ENCODE data around the gene HSPB9. TPM values are rescaled to one million over a fixed set of nuclear protein-coding genes. Genes with fewer than 3 reads are reported as not detected.
A peak's percentile ranks its signal among the peaks of the same experiment; 100 is the strongest.

HSPB9 gene
- total RNA-seq, 1 experiment from 2014 or later: 0.54 TPM

DNA sequence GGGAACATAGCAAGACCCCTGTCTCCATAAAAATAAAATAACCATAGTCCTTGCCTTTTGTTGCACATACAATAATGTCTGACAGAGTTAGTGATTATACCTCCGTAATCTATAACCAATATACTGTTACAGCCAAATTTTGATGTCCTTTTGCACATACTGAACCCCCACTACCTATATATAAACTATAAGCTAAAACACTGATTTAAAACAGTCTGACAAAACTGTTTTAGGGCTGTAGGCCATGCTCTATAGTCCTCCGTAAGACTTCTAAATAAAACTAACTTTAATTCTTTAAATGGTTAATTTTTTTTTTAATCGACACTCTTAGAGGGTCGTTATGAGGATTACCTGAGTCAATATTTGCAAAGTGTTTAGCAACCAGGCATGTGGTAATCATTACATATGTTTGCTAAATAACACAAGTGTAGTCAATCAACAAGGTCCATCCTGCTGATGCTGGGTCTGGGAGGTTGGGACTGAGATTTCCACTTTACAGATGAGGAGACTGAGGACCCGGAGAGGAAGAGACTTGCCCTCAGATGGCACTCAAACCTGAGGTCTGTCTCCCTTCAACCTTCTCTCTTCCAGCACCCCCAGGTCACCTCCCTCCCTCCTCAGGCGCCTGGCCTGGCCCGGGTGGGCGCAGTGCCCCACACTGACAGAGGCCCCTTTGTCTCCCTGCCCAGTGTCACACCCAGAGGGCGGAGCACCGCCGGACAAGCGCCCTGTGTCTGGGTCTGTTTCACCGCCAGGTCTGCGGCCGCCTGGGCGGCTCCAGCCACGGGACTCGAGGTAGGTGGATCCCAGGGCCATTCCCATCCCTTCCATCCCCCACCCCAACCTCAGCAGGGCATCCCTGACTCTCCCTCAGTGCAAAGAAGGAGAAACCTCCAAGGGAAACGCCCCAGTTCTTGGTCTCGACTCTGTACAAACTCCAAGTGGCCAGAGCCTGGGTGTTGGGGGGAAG, 34.6 kb upstream of the HSPB9 start:
- Mint-ChIP-seq H3K27ac (ENCODE audit: unreplicated experiment) (peak overlapping the region; percentile 21), H3K9me3 (ENCODE audit: low read depth, unreplicated experiment) (no peaks in the 10 kb centered on the region), H3K4me1 (ENCODE audit: low read depth, unreplicated experiment) (peaks cover 23% of the 10 kb centered on the region), H3K36me3 (ENCODE audit: insufficient read depth, unreplicated experiment) (peaks cover 5% of the 10 kb centered on the region), H3K27me3 (ENCODE audit: unreplicated experiment) (no peaks in the 10 kb centered on the region), H3K4me3 (ENCODE audit: low read depth, unreplicated experiment) (peak overlapping the region; percentile 53)
- CTCF ChIA-PET: interaction anchor here (0.5 to 1.5 kb wide), 4 partner anchors 9 to 50 kb away, joined by 3 to 5 read pairs (median 4); no protein-coding TSS in a partner anchor
- peak; percentile 89 for DNase-seq
- TF ChIP-seq, protein P1, sequence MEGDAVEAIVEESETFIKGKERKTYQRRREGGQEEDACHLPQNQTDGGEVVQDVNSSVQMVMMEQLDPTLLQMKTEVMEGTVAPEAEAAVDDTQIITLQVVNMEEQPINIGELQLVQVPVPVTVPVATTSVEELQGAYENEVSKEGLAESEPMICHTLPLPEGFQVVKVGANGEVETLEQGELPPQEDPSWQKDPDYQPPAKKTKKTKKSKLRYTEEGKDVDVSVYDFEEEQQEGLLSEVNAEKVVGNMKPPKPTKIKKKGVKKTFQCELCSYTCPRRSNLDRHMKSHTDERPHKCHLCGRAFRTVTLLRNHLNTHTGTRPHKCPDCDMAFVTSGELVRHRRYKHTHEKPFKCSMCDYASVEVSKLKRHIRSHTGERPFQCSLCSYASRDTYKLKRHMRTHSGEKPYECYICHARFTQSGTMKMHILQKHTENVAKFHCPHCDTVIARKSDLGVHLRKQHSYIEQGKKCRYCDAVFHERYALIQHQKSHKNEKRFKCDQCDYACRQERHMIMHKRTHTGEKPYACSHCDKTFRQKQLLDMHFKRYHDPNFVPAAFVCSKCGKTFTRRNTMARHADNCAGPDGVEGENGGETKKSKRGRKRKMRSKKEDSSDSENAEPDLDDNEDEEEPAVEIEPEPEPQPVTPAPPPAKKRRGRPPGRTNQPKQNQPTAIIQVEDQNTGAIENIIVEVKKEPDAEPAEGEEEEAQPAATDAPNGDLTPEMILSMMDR (IDR thresholded peaks at IDR 0.05; ENCODE audit: unreplicated experiment): no peak
- intact Hi-C loops (cut with micrococcal nuclease; ENCODE audit: unreplicated experiment): no loop called here
- BruUV-seq (replicated peaks): no TSS peak

DNA sequence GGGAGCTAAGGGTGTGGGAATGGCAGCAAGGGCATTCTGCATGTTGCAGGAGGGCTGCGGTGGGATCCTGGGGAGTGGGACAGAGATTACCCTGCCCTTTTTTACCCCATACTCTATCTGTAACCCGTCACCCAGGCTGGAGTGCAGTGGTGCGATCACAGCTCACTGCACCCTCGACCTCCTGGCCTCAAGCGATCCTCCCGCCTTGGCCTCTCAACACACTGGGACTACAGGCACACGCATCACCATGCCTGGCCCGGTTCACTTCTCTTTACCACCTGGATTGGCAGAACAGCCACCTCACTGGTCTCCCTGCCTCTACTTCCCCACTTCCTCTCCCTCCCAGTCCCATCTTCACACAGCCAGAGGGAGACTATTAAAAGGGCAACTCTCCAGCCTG, 33.9 kb upstream of the HSPB9 start:
- peaks cover 5% of the 10 kb centered on the region for H3K36me3 Mint-ChIP-seq (ENCODE audit: insufficient read depth, unreplicated experiment)
- peaks cover 2% of the 10 kb centered on the region for H3K27me3 Mint-ChIP-seq (ENCODE audit: unreplicated experiment)
- intact Hi-C loops (cut with micrococcal nuclease; ENCODE audit: unreplicated experiment): no loop called here
- TF ChIP-seq, protein P1 (IDR thresholded peaks at IDR 0.05; ENCODE audit: unreplicated experiment): no peak
- peaks cover 23% of the 10 kb centered on the region for H3K4me1 Mint-ChIP-seq (ENCODE audit: low read depth, unreplicated experiment)
- H3K27ac Mint-ChIP-seq (ENCODE audit: unreplicated experiment): no peak overlapping the region
- no peak overlapping the region for H3K4me3 Mint-ChIP-seq (ENCODE audit: low read depth, unreplicated experiment)
- H3K9me3 Mint-ChIP-seq (ENCODE audit: low read depth, unreplicated experiment): no peaks in the 10 kb centered on the region
- CTCF ChIA-PET: interaction anchor here (0.6 to 1.5 kb wide), 3 partner anchors 13 to 158 kb away, joined by 3 to 9 read pairs (median 4); partner anchors contain the start of gene ODAD4
- no peak for DNase-seq
- BruUV-seq (replicated peaks): no TSS peak

DNA sequence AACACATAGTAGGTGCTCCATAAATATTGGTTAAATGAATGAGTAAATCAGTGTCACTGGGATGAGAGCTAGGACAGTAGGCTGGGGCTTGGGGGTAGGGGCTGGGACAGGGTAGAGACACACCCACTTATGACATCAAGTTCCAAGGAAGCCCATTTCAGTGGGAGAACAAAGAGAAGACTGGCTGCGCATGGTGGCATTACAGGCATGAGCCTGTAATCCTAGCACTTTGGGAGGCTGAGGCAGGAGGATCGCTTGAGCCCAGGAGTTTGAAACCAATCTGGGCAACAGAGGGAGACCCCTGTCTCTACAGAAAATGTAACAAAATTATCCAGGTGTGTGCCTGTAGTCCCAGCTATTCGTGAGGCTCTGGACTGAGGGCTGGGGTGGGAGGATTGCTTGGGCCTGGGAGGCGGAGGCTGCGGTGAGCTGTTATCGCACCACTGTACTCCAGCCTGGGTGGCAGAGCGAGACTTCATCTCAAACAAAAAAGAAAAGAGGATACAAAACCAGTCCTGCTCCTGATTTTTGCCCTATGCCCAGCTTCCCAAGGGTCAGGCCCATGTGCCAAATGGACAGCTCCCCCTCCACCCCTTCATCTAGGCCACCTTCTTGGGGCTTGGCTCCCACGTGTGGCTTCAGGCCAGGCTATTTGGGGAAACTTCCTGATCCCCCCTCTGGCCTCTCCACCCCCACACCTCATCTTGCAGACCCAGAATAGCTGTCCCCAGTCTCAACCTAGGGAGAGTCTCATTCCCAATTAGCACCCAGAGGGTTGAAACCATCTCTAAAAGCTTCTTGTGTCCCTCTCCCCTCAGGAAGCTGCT, 31.4 kb upstream of the HSPB9 start:
- Mint-ChIP-seq H3K4me1 (ENCODE audit: low read depth, unreplicated experiment) (peaks cover 23% of the 10 kb centered on the region), H3K9me3 (ENCODE audit: low read depth, unreplicated experiment) (no peaks in the 10 kb centered on the region), H3K4me3 (ENCODE audit: low read depth, unreplicated experiment) (no peak overlapping the region), H3K27me3 (ENCODE audit: unreplicated experiment) (peaks cover 15% of the 10 kb centered on the region), H3K36me3 (ENCODE audit: insufficient read depth, unreplicated experiment) (peaks cover 5% of the 10 kb centered on the region), H3K27ac (ENCODE audit: unreplicated experiment) (no peak overlapping the region)
- TF ChIP-seq, protein P1 (IDR thresholded peaks at IDR 0.05; ENCODE audit: unreplicated experiment): no peak
- CTCF ChIA-PET: interaction anchor here (0.5 to 1.2 kb wide), 4 partner anchors 10 to 332 kb away, joined by 3 to 4 read pairs (median 3); partner anchors contain the start of genes CAVIN1 and JUP
- BruUV-seq (replicated peaks): no TSS peak
- DNase-seq: no peak
- intact Hi-C loops (cut with micrococcal nuclease; ENCODE audit: unreplicated experiment): no loop called here

DNA sequence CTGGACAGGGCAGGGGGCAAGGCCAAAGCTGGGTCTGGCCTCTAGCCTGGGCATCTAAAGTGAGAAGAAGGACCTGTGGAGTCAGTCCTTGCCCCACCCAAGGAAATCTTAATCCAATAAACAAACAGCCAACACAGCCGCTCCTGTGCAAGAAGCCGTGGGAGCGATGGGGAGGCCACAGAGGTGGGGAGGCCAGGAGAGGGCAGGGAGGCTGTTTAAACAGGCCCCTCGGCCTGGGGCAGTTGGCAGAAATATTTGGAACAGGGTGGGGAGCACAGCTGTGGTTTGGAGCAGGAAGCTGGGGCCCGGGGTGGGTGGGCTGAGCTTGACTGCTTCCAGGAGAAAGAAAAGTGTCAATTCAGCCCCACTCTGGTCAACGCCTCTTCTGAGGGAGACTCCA, 29.7 kb upstream of the HSPB9 start:
- CTCF ChIA-PET: no interaction called here
- no TSS peak for BruUV-seq (replicated peaks)
- intact Hi-C loops (cut with micrococcal nuclease; ENCODE audit: unreplicated experiment): no loop called here
- DNase-seq: no peak
- Mint-ChIP-seq H3K9me3 (ENCODE audit: low read depth, unreplicated experiment) (no peaks in the 10 kb centered on the region), H3K4me3 (ENCODE audit: low read depth, unreplicated experiment) (no peak overlapping the region), H3K4me1 (ENCODE audit: low read depth, unreplicated experiment) (peaks cover 20% of the 10 kb centered on the region), H3K27ac (ENCODE audit: unreplicated experiment) (no peak overlapping the region), H3K36me3 (ENCODE audit: insufficient read depth, unreplicated experiment) (peaks cover 5% of the 10 kb centered on the region), H3K27me3 (ENCODE audit: unreplicated experiment) (peaks cover 31% of the 10 kb centered on the region)
- TF ChIP-seq, protein P1 (IDR thresholded peaks at IDR 0.05; ENCODE audit: unreplicated experiment): no peak

All from Calu3 (cell line).